Adrenal gland (tissue), 5 donors: Measurements from ENCODE around the gene PXN.

ENCODE experiments used
- POLR2A ChIP-seq, 2 donors: fragments of 450-650 bp; IDR thresholded peaks; one replicate each; pipeline ENCODE4 v1.6.1; 2017; ENCODE audit warnings: antibody characterized with exemption in 2 of 2, mild to moderate bottlenecking in 2 of 2, moderate library complexity in 1 of 2
- TF ChIP-seq, protein P1 (sequence below), 6 experiments: fragments of 450-650 bp in 4 of 6; fragments of 200-600 bp in 2 of 6; sonication (generic) in 1 of 6; IDR thresholded peaks; 1 replicate in 5 of 6; 2 replicates in 1 of 6; pipeline versions ENCODE4 v1.5.1 to v1.8.0; 2016 to 2021; ENCODE audit warnings: antibody characterized with exemption in 6 of 6, mild to moderate bottlenecking in 2 of 6, moderate library complexity in 1 of 6
- donor health status: DM: no; HTN: no; CAD: no.

DNA sequence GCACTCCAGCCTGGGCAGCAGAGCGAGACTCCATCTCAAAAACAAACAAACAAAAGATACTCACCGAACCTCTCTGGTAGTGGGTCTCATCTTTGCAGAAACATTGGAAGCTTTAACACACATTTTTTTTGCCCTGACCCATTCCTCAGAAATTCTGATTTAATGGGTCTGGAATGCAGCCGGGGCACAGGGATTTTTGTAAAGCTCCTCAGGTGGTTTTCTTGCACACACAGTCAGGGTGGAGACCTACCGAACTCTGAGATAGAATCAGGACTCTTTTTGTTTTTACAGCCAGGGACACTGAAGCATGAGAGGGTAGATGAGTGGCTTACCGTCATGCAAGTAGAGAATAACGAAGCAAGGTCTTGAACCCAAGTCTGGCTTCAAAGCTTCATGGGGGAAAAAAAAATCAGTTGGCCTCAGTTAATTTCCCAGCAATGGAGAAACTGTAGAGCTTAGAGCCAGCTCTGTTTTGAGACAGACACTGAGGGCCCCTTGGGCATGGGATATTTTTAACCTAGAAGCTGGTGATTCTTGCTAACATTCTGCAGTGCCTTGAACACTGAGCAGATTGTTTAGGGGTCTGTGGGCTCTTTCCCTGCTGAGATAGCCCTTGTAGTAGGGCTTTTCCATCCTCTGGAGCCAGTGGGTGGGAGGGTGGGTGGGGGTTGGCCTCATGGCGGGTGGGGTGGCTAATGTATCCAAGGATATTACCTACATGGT lies 21.4 kb upstream of the PXN start:
- TF ChIP-seq, protein P1, sequence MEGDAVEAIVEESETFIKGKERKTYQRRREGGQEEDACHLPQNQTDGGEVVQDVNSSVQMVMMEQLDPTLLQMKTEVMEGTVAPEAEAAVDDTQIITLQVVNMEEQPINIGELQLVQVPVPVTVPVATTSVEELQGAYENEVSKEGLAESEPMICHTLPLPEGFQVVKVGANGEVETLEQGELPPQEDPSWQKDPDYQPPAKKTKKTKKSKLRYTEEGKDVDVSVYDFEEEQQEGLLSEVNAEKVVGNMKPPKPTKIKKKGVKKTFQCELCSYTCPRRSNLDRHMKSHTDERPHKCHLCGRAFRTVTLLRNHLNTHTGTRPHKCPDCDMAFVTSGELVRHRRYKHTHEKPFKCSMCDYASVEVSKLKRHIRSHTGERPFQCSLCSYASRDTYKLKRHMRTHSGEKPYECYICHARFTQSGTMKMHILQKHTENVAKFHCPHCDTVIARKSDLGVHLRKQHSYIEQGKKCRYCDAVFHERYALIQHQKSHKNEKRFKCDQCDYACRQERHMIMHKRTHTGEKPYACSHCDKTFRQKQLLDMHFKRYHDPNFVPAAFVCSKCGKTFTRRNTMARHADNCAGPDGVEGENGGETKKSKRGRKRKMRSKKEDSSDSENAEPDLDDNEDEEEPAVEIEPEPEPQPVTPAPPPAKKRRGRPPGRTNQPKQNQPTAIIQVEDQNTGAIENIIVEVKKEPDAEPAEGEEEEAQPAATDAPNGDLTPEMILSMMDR (IDR thresholded peaks at IDR 0.05) = no peak
- TF ChIP-seq POLR2A (IDR thresholded peaks at IDR 0.05) = no peak
